HG02943 (cell line): ENCODE data around the gene MST1R.
"Not testable (repeated sequence)": the region's sequence is repeated elsewhere in the genome, so short reads cannot be mapped to it uniquely, and the experiment has no call there.

ENCODE experiments used
- ATAC-seq: cut with Tn5 transposase; IDR thresholded peaks from one replicate; pipeline ENCODE4 v1.9.1; 2021; ENCODE audit warnings: mild to moderate bottlenecking, low read depth, moderate library complexity; ENCODE audit not compliant: unreplicated experiment

MST1R gene

DNA sequence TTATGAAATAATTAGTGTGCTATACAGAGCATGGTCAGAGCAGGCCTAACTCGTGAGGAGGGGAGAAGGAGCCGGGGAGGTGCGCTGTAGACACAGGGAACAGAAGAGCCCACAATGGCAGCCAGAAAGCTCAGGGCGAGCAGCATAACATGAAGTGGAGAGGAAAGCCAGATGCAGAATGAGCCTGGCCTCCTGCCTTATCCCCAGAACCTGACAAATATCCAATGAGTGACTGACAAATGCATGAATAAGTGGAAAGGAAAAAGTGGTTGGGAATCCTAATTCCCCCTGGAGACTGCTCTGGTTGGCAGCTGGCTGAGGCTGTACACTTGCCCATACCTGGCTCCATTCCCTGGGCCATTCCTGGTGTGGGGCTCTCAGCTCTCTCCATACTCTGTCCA, 9.2 kb upstream of the MST1R start:
- ATAC-seq: no peak

- ATAC-seq: no peak
These were observed 7.9 kb upstream of the MST1R start for GRCh38 chr3:49911611-49912010.

DNA sequence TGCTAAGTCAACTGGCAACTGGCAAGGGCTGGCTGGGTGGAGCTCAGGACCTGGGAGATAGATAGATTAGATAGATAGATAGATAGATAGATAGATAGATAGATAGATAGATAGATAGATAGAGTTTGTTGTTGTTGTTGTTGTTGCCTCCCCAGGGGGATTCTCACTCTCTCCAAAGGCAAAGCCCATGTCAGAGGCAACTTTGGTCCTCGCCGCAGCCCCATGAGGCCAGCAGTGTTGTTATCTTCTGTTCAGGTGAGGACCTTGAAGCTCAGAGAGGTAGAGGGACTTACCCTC, 7.4 kb upstream of the MST1R start:
- no peak for ATAC-seq

GRCh38 chr3:49910409-49911123, 6.9 kb upstream of the MST1R start:
- no peak for ATAC-seq

DNA sequence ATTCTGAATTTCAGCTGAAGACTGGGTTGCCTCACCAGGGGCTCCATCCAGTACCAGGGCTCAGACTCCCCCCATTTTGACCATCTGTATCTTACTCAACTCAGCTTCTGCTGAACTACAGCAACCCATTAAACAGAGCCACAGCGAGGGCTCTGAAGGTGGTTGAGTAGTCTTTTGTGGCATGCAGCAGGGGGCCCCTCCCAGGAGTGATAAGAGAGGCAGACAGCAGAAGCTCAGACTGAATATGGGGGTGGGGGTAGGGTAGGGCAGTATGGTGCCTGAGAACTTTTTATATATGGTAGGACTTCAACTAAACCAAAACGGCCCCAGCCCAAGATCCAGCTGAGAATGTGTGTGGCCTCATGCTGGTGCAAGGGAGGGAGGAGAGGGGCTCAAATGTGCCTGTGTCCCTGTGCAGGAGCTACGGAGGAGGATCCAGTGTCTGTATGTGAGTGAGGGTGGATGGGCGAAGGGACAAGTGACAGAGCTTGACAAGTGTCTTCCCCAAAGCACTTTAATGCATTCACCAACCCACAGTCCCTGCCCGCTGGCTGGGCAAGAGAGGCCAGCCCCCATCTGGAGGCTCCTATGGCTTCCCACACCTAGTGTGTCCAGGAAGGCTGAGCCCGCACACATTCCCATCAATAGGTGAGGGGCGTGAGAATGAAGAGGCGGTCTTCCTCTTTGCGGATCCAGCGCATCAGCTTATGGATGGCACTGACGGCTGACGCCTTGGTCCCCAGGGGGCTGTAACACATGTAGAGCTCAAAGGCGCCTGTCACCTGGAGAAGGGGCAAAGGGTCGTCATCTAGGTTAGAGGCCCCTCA, 4.9 kb upstream of the MST1R start:
- ATAC-seq: no peak

DNA sequence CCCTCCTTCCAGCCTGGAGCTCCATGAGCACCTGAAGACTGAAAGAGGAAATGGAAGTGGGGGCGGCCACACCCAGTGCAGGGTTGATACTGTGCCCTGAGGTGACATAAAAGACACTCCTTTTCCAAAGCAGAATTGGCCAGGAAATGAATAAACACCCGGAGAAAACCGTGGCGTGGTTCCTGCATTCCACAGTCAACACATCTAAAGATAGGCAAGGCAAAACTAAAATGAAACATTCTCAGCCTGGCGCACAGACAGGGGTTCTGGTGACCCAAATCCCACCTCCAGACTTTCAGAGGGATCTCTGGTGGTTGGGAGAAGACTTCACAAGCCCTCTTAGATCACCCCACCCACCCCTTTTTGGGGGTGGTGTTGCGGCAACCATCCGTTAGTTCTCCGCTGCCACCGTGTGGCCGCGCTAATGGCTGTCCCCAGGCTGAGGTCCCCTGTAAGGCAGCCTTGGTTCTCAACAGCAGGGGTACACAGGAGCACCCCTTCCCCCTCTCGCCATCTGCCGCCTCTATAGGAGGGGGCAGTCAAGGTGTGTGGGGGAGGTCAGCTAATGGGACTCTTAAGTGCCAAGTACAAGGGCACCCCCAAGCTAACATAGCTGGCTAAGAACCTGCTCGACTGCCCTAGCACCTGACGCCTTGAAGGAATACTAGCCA, 2.5 kb upstream of the MST1R start:
- ATAC-seq: no peak

DNA sequence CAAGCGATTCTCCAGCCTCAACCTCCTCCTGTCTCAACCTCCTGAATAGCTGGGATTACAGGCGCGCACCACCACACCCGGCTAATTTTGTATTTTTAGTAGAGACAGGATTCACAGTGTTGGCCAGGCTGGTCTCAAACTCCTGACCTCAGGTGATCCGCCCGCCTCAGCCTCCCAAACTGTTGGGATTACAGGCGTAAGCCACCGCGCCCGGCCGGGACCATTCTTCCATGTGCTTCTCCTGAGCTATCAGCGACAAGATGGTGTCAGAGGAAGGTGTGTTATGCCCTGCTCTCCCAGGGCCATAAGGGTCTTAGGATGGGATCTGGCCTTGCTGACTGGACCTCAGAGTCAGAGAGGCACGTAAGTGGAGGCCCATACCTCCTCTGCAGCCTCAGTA, 775 bp upstream of the MST1R start:
- not testable (repeated sequence) for ATAC-seq

GRCh38 chr3:49902511-49903345, 945 bp downstream of the MST1R start:
- ATAC-seq: no peak

DNA sequence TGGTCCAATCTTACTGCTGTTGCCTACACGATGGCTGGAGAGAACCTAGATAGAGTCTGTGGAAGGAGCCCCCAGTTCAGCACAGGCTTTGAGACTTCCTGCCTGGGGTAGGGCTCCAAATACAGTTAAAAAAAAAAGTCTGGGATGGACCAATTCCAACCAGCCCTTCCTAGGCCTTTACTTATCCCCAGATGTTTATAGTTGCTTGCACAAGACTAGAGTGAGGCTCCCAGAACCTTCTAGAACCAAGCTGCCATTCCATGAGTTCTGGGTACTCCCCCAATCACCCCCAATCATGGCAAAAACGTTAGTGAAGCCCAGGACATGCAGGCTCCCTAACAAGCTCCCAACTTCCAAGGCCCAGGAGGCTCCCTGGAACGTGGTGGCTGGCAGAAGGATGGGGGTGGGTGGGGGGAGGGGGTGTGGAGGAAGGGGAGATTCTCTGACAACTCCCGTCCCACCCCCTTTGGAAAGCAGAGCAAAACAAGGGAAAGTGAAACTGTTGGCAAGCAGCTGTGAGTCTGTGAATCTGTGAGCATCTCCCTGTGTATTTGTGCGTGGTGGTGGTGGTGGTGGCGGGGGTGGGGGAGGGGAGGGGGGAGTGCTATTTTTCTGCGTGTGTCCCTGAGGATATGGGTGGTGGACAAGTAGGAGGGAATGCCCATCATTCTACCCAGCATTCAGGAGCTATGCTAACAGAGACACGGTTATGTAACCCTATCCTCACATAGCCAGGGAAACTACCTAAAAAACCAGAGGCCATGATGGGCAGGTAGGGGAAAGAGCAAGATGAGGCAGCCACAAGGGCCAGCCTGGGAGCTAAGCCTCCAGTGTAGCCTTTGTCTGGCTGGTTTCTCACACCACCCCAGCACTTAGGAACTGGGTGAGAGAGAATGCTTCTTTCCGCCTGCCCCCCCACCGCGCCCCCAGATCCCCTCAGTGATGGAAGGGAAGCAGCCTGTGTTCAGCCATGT, 2.0 kb downstream of the MST1R start:
- ATAC-seq: no peak

DNA sequence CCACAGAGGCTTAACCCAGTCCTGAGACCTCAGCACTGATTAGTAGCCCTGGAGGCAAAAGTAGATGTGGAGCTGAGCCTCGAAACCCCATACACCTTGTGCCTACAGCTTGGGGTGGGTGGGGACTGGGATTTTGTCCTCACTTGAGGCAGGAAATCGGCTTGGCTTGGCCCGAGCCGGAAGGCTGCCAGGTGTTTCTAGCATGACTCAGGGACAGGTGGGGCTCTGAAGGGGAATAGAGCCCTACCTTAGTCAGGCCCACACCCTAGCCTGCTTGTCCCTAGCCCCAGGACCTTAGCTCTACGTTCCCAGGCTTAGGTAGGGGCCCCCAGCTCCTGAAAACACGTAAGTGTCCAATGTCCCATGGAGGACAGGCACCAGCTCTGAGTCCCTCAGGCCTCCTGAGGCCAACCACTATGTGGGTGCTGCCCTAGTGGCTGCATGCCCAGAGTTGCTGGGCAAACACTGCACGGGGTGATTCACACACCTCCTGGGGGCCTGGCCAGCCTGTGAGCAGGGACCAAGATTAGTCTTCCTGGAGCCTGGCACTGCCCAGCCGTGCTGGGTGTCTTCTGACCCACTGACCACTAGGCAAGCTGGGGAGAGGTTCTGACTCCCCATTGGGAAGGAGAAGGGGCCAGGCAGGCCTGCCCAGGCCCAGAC, 3.1 kb downstream of the MST1R start:
- no peak for ATAC-seq

DNA sequence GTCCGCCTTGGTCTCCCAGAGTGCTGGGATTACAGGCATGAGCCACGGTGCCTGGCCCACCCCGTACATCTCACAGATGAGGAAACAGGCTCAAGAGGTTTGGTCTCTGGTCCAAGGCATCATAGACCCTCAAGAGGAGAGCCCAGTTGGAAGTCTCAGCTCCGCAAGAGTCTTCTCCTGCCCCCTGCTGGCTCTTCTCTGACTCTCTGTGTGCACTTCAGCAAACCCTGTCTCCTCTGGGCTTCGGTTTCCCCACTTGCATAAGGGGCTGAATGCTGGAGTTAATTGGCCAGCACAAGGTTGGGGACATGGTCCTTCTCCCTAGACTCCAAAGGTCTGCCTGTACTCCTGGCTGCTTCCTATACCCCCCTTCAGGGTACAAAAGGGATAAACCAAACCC, 3.9 kb downstream of the MST1R start:
- no peak for ATAC-seq

- no peak for ATAC-seq
These were observed 4.7 kb downstream of the MST1R start for GRCh38 chr3:49898991-49899390.

DNA sequence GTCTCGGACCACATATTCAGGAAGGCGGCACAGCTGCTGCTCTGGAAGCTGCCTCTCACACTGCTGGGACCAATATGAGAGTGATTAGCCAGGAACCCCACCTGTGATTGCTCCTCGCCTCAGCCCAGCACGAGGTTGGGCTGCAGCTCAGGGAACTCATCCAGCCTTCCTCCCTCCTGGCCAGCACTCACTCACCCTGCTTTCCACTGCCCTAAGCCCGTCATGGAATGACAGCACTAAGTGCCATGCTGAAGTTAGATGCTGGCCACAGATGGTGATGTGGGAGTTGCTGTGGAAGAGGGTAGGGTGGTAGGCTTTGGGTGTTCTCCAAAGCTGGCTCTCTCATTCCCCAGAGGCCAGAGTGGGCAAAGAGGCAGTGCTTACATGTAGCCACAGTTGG, 7.3 kb downstream of the MST1R start:
- ATAC-seq: no peak

GRCh38 chr3:49895791-49896190, 7.9 kb downstream of the MST1R start:
- ATAC-seq: no peak

DNA sequence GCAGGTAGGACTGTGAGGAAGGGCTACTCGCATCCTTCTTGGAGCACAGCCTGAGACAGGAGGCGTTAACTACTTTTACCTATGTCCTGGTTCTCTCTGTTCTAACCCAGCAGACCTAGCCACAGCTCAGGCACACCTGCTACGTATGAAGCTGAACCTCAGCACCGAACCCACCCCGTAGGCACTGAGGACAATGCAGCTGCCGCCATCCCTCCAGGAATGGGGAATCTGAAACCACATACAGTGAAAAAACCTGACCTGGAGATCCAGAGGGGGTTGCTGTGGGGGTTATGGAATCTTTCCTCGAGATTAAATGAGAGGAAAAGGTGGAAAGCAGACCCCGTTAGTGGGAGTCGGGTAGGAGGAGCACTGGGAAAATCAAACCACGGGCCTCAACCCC, 14.4 kb downstream of the MST1R start:
- ATAC-seq: no peak

- no peak for ATAC-seq
These were observed 16.8 kb downstream of the MST1R start for GRCh38 chr3:49886922-49887265.

DNA sequence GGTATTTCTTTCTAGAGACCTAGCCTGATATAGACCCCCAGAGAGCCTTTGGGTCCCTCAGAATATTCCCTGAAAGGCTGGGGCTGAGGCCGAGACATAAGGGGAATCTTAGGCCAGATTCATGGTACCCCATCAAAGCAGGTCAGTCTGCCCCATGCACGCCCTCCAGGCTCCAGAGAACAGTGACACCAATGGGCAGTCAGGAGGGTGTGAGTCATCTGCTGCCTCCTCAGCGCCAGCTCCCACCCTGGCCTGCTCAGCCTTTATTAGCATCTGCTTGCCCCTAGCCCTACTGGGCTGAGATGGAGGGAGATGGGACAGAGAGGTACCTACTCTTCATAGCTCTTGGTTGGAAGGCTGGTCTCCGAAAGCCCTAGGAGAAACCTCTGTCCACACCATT, 19.7 kb downstream of the MST1R start:
- ATAC-seq: no peak

DNA sequence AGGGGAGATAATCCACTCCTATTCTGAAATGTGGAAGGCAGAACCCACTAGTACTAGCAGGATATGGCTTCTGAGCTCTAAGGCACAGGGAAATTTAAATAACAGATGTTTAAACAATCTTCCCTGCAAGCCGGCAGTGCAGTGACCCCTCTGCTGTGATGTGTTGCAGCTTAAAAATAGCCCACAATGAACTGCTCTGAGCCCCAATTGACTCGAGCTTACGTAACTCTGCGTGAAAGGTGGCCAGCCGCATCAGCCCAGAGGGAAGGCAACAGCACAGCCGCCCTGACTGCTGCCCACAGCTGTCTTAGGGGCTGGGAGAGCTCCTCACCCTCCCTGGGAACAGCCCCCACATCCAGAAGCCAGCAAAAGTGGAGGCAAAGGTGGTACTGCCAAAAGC, 21.5 kb downstream of the MST1R start:
- no peak for ATAC-seq

GRCh38 chr3:49880581-49881315, 22.9 kb downstream of the MST1R start:
- no peak for ATAC-seq
